HG03103 (cell line): ENCODE results near the gene RPL10.
A peak's percentile ranks its signal among the peaks of the same experiment; 100 is the strongest.

Source experiments
- ATAC-seq: cut with Tn5 transposase; IDR thresholded peaks from one replicate; pipeline ENCODE4 v1.9.1; 2021; ENCODE audit warnings: low read depth; ENCODE audit not compliant: unreplicated experiment

Gene RPL10

DNA sequence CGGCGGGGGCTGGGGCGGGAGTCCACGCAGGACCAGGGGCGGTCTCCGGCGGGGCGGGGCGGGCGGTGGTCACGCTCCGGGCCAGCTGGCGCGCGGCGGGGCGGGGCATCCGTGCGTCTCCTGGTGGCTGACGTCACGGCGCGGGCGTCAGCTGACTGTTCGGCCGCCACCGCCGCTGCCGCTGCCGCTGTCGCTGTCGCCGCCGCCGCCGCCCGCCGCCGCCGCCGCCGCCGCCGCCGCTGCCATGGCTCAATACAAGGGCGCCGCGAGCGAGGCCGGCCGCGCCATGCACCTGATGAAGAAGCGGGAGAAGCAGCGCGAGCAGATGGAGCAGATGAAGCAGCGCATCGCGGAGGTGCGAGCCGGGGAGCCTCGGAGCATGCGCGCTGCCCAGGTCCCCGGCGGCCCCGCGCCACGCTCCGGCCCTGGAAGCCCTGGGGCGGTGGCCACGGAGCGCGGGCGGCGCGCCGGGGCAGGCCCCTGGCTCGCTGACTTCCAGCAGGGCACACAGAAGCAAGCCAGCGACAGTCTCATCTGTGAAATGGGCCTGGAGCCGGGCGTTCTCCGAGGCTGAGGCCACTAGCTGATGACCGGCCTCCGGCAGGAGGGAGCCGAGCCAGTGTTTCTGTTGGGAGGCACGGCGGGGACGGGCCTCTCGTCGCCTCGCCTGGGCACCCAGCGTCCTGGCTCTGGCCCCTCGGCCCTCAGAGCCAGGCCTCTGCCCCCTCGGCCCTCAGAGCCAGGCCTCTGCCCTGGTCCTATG is 46.0 kb downstream of the RPL10 start, which contains the start of gene FAM50A:
FAM50A (plus strand) TSS at position 150 of the 763 bp plus-strand sequence; CDS start at position 245, 95 bp downstream.
- peak; percentile 77 for ATAC-seq

DNA sequence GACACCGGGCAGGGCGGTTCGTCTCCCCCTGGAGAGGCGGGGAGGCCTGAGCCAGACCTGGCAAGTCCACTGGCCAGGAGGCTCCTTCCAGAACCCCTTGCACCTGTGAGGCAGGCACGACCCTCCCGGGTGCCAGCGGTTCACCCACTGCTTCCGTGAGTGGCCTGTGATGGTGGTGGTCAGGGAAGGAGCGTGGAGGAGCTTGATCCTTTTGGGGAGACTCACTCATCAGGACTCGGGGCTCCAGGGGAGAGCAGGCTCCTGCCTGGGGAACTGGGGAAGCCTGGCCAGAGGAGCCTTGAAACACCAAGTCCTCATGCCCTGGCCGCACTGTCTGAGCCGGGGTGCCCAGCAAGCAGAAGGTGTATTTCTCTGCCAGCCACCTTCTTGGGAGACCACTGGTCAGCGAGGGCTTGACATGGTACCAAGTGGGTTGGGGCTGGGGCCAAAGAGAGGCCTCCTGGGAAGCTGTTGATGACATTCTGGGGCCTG is 46.6 kb downstream of the RPL10 start:
- no peak for ATAC-seq

DNA sequence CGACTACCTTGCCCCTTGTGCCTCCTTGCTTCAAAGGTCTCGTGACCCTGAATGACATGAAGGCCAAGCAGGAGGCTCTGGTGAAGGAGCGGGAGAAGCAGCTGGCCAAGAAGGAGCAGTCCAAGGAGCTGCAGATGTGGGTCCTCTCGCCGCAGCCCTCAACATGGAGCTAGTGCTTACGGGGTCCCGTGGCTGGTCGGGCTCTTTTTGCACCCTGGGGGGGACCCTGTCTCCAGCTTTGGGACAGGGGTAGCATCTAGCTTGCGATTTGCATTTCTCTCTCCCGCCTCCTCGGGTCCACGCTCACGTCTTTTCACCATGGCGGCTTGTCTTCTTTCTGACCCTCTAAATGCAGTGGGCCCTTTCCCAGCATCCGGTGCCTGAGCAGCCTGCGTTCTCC is 47.6 kb downstream of the RPL10 start:
- ATAC-seq = no peak

DNA sequence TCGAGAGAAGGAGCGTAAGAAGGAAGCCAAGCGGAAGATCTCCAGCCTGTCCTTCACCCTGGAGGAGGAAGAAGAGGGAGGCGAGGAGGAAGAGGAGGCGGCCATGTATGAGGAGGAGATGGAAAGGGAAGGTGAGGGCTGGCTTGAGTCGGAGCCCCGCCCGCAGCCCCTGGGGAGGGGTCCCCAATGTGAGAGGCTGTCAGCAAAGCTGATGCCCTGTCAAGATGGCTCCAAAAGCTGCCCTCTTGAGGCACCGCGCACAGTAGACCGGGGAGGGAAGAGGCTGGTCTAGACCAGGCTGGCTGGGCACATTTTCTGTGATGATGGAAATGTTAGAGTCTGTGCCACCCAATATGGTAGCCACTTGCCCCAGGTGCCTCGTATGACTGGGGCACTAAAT is 48.3 kb downstream of the RPL10 start:
- no peak for ATAC-seq

DNA sequence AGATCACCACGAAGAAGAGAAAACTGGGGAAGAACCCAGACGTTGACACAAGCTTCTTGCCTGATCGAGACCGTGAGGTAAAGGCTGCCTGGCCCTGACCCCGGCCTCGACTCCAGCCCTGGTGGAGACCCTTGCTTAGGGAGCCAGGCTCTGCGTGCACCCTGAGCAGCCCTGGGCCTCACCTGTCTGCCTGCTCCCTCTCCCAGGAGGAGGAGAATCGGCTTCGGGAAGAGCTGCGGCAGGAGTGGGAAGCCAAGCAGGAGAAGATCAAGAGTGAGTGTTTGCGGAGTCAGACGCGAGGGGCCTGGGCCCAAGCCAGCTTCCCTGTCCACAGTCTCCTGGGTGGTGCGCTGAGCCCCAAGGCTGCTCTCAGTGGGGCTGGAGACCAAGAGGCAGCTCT is 50.3 kb downstream of the RPL10 start:
- ATAC-seq = no peak

DNA sequence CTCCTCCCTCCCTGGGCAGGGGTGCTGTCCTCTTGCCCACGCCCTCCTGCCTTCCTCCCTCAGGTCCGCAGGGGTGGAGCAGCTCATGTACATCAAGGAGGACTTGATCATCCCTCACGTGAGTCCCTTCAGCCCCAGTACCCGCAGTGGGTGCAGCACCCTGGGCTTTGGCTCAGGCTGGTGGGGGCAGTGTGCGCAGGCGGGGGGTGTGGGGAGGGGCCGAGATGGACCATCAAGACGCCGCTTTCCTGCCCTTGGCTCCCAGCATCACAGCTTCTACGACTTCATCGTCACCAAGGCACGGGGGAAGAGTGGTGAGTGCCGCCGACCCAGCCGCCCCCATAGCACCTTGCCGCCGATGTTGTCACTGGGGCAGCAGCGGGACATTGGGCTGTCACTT is 51.4 kb downstream of the RPL10 start:
- ATAC-seq = no peak

DNA sequence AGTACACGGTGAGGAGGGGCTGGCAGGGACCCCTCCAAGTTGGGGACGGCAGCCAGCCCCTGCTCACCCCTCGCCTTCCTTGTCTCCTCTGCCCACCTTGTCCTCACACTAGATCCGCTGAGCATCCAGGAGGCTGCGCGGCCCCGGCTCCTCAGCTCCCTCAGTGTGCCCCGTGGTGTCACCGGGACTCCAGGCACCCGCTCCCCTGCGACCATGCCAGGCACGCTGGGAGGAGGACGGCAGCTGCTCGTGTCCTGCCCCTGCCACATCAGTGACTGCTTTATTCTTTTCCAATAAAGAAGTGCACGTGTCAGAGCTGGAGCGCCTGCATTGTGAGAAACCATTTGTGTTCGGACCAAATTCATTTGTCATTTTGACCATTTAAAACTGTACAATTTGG is 52.1 kb downstream of the RPL10 start:
- no peak for ATAC-seq
